Stimulated activated naive CD8-positive, alpha-beta T cell treated with anti-CD3 and anti-CD28 coated beads, Interleukin-15, Interleukin-2, amounts not matched to agents 100 ng/mL and 50 ng/mL, for 24 hours (primary cell): Measurements from ENCODE around the gene SNX33.
"Not testable (repeated sequence)": the region's sequence is repeated elsewhere in the genome, so short reads cannot be mapped to it uniquely, and the experiment has no call there.

Experiments used
- H3K27ac Mint-ChIP-seq: one replicate; pipeline ENCODE4 v1.8.0; 2021; ENCODE audit warnings: mild to moderate bottlenecking, mixed read lengths
- H3K27me3 Mint-ChIP-seq: one replicate; pipeline ENCODE4 v1.8.0; 2021; ENCODE audit warnings: mixed read lengths
- H3K36me3 Mint-ChIP-seq: one replicate; pipeline ENCODE4 v1.8.0; 2021; ENCODE audit warnings: low read depth, mixed read lengths
- H3K4me1 Mint-ChIP-seq: one replicate; pipeline ENCODE4 v1.8.0; 2021; ENCODE audit warnings: low read depth, mixed read lengths
- H3K4me3 Mint-ChIP-seq: one replicate; pipeline ENCODE4 v1.8.0; 2021; ENCODE audit warnings: mild to moderate bottlenecking, mixed read lengths
- H3K9me3 Mint-ChIP-seq: one replicate; pipeline ENCODE4 v1.8.0; 2021; ENCODE audit warnings: mixed read lengths

SNX33 gene

DNA sequence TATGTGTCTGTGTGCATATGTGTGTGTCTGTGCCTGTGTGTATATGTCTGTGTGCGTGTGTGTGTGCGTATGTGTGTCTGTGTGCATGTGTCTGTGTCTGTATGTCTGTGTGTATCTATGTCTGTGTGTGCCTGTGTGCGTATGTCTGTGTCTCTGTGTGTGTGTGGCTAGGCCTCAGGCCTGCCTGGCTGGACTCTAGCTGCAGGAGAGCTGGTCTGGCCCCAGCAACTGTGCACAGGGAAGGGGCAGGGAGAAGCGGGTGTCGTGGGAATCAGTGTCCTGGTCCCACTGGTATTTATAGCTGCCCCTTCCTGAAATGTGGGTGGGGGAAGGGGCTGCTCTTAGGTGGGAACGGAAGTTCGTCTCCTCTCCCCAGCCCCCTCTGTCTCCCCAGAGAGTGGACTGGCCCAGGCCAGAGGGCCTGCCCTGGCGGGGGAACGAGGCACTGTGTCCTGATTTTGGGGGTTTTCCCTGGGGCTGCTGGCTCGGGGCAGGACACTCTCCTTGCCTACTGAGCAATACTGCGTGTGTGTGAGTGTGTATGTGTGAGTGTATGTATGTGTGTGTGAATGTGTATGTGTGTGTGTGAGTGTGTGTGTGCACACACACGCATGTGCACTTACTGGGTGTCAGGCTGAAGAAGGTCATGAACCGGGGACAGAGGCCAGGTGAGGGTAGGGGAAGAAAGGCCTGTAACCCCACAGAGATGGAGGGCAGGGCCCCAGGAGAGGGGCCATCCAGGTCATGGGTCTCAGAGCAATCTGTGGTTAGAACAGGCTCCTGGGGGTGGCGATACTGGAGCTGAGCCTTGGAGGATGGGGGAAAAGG lies 58.4 kb downstream of the SNX33 start:
- H3K36me3 Mint-ChIP-seq: no peaks in the 10 kb centered on the region
- H3K27me3 Mint-ChIP-seq: no peaks in the 10 kb centered on the region
- H3K4me3 Mint-ChIP-seq: no peak overlapping the region
- H3K4me1 Mint-ChIP-seq: no peaks in the 10 kb centered on the region
- no peak overlapping the region for H3K27ac Mint-ChIP-seq
- no peaks in the 10 kb centered on the region for H3K9me3 Mint-ChIP-seq

DNA sequence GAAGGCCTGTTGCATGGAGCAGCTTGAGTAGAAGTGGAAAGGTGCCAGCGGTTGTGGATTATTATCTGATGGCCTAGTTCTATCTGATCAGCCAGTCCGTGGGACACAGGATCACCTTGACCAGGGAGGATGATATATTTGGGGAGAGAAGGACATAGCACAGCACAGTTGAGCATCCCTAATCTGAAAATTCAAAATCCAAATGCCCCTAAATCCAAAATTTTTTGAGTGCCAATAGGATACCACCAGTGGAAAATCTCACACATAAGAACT lies 58.9 kb downstream of the SNX33 start:
- Mint-ChIP-seq H3K9me3 (no peaks in the 10 kb centered on the region), H3K36me3 (no peaks in the 10 kb centered on the region), H3K4me1 (no peaks in the 10 kb centered on the region), H3K27me3 (peaks cover 2% of the 10 kb centered on the region), H3K27ac (no peak overlapping the region), H3K4me3 (no peak overlapping the region)

DNA sequence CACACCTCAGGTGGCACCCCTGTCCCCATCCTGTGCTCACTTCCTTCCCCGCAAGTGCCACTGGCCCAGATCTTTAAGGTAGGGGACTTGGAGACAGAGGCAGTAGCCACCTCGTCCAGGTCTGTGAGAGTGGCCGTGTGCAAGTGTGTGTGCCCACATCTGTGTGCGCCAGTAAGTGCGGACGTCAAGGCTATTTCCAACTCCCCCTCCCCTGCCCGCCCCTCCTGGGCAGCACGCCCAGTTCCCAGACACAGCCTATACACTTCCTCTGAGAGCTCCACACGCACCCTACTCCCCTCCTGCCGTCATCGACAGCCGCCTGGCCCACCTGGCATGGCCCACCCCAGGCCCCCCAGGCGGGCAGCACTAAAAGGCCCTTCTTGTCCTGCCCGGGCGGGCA lies 61.7 kb downstream of the SNX33 start:
- H3K4me1 Mint-ChIP-seq, H3K4me3 Mint-ChIP-seq, H3K27ac Mint-ChIP-seq, H3K36me3 Mint-ChIP-seq, H3K9me3 Mint-ChIP-seq: not testable (repeated sequence)
- H3K27me3 Mint-ChIP-seq: peaks cover 19% of the 10 kb centered on the region

DNA sequence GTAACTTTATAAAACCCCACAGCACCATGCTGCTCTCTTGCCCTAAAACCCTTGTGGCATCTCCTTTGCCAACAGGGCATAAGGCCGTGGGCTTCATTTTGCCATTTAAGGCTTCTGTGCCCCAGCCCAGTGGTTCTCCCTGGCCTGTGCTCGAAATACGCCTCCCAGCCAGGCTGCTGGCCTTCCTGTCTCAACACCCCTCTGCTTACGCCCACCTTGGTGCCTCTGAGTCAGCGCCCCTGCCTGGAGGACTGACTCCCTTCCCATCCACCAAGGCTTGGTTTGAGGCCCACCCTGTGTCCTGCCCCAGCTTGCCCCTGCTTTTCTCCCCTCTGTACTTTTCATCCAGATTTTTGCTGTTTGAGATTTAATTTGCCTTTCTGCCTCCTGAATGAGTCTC lies 63.2 kb downstream of the SNX33 start:
- not testable (repeated sequence) for H3K9me3 Mint-ChIP-seq, H3K27ac Mint-ChIP-seq, H3K4me3 Mint-ChIP-seq, H3K36me3 Mint-ChIP-seq, H3K4me1 Mint-ChIP-seq
- peaks cover 19% of the 10 kb centered on the region for H3K27me3 Mint-ChIP-seq

DNA sequence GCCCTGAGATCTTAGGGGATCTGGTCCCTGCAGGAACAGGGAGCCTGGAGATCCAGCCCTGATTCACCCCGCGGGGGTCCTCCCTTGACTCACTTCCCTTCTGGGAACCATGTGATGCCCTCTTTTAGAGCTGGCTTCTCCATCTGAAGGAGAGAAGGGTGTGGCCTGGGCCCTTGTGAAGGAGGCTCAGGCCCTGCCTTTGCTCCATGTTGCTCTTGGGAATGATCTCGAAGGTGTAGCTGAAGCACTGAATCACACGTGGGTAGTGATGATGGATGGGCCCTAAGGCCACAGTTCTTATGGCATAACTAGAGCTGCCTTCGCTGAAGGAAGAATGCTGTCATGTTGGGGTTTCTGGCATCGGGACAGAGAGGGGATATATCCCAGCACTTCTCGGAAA lies 63.8 kb downstream of the SNX33 start:
- not testable (repeated sequence) for H3K4me1 Mint-ChIP-seq, H3K4me3 Mint-ChIP-seq, H3K27ac Mint-ChIP-seq, H3K9me3 Mint-ChIP-seq, H3K36me3 Mint-ChIP-seq
- H3K27me3 Mint-ChIP-seq: peaks cover 19% of the 10 kb centered on the region
